ENCODE data around the gene TMEM94. TPM values are rescaled to one million over a fixed set of nuclear protein-coding genes. Genes with fewer than 3 reads are reported as not detected.
"Not testable (repeated sequence)": the region's sequence is repeated elsewhere in the genome, so short reads cannot be mapped to it uniquely, and the experiment has no call there.

Gene TMEM94
- total RNA-seq, 1 donor from 2014 or later, result 36.2 TPM

DNA sequence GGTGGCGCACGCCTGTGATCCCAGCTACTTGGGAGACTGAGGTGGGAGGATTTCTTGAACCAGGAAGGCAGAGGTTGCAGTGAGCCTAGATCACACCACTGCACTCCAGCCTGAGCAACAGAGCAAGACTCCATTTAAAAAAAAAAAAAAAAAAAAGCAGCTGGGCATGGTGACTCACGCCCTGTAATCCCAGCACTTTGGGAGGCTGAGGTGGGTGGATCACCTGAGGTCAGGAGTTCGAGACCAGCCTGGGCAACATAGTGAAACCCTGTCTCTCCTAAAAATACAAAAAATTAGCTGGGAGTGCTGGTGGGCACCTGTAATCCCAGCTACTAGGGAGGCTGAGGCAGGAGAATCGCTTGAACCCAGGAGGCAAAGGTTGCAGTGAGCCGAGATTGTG, 10.5 kb upstream of the TMEM94 start:
- not testable (repeated sequence) for ATAC-seq

DNA sequence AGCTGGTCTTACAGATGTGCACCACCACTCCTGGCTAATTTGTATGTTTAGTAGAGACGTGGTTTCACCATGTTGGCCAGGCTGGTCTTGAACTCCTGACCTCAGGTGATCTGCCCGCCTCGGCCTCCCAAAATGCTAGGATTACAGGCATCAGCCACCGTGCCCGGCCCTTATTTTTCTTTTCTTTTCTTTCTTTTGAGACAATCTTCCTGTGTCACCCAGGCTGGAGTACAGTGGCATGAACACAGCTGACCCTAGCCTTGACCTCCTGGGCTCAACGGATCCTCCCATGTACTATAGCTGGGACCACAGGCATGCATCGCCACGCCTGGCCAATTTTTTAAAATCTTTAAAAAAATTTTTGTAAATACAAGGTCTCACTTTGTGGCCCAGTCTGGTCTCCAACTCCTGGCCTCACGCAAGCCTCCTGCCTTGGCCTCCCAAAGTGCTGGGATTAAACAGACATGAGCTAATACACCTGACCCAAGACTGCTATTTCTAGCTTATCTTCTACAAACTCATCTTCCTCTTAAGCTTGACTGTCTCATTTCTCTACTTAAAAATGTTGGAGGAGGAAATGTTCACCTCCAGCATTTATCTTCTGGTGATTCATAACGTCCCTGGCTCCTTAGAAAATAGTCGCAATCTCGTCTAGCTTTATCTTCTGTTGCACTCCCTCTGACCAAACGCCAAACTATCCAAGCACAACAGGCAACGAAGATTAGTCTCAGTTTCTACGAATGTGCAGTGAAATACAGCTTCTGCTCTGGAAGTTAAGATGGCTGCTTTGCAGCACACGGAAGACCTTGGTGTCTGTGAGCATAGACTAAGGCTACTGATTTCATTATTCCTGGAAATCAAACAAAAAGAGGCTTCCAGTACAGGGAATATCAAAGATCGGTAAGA, 8.2 kb upstream of the TMEM94 start:
- no peak for ATAC-seq

DNA sequence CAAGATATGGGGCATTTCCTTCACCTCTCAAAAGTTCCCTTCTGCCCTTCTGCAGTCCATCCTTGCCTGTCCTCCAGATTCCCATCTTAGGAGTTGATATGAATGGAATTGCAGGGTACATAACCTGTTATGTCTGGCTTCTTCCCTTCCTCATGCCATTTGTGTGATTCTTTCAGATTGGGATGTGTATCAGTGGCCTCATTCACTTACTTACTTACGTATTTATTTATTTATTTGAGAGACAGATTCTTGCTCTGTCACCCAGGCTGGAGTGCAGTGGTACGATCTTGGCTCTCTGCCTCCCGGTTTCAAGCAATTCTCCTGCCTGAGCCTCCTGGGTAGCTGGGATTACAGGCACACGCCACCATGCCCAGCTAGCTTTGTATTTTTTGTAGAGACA, 6.2 kb upstream of the TMEM94 start:
- no peak for ATAC-seq

DNA sequence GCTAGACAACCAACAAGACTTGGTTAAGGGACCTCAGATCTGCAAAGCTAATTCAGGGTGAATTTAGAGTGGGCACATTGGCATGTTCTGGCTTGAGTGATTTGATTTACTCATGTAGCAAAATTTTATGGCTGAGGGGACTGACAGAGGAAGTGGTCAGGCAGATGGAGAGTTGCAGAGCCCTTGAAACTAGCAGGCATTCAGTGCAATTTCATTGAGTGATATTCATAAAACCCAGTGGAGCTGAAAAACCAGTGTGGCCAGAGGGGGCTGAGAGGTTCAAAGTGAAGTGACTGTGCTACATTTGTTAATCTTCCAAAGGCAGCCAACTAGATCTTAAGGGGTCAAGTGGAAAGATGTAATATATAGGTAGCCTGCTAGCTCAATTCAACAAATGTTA, 2.2 kb upstream of the TMEM94 start:
- no peak for ATAC-seq

DNA sequence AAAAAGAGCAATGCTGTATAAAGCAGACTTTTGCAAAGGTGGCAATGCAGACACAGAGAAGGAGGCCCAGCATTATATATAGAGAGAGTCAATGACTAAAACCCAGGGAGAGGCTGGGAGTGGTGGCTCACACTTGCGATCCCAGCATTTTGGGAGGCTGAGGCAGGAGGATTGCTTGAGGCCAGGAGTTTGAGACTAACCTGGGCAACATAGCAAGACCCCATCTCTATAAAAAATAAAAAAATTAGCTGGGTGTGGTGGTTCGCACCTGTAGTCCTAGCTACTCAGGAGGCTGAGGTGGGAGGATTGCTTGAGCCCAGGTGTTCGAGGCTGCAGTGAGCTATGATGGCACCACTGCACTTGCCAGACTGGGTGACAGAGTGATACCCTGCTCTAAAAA, 1.8 kb upstream of the TMEM94 start:
- not testable (repeated sequence) for ATAC-seq

DNA sequence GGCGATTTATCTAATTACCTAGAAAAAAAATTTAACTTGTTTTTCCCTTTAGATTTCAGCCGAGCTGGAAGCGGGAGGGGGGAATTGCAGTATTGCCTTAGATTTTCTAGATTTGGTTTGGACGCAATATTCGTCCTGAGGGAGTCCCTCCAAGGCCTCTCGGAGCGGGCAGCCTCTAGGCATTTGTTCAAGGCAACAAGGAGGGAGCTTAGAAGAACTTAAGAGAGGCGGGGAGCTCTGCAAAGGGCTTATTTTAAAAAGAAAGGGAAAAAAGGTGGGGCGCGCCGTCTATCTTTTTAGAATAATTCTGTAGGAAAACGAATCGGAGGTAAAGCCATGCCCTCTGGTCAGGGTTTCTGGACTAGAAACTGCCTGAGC, 407 bp upstream of the TMEM94 start:
- ATAC-seq, result no peak

DNA sequence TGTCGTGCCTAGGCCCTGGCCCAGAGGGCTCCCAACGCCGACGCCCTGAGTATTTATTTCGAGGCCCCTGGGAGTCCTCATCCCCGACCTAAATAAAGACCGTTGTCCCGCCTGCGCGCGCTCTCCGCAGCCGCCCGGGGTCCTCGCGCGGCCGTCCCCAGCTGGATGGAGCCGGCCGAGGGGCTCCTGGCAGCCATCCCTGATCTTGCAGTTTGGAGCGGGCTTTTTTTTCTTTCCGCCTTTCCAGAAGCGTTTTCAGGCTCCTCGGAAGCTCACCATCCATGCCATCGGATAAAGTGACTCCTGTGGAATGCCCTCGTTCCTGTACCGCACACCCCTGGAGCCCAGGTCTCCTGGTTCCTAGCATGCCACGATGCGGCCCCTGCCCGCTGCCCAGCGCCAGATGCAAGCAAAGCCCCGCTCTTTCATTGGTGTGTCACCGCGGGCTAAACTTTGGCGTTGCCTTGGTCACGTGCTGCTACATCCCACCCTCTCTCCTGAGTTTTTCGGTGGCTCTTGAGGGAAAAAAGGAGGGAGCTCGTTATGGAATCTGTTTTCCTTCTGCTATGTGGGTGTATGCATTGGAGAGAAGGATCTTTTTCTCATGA, 716 bp downstream of the TMEM94 start:
- no peak for ATAC-seq

DNA sequence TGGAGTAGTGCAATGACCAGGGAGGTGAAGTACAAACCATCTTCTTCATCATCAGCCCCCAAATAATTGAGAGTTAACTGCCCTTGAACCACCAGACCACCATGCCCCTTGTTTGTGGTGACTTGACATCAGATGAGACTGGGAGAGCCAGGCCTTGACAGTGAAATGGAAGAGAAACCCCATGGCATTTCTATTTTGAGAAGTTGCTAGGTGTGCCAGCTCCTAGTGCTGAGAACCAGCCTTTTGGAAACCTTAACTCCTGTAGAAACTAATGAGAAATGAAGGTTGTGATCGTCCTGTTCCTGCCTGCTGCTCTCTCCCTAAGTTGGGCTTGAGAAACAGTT, 2.8 kb downstream of the TMEM94 start:
- no peak for ATAC-seq

DNA sequence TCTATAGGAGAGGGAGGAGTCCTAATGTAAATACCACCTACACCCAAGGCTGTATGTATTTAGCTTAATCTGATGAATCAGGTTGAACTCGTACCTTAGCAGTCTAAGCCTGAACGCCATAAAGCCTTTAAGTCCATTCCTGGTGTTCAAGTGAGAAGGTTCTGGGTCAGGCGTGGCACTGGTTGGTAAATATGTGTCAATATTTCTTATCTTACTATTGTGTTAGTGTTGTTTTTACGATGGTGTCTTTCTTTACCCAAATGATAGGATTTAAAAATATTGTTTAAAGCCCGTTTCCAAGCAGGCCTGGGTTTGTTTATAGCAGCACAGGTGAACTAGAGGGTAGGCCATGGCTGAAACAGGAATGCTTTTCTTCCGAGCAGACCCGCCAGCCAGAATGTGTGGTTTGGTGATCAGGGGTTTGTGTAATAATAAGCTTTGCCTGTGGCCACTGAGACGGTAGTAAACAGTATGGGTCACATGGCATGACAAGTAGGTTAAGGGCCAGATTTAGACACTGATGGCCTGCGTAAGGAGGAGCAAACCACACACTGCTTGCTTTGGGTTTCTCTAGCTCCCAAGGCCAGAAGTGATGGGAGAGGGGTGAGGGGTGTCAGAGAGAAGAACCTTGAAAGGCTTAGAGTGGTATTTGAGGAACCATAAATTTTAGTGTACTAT, 3.3 kb downstream of the TMEM94 start:
- peak; percentile 89 for ATAC-seq

DNA sequence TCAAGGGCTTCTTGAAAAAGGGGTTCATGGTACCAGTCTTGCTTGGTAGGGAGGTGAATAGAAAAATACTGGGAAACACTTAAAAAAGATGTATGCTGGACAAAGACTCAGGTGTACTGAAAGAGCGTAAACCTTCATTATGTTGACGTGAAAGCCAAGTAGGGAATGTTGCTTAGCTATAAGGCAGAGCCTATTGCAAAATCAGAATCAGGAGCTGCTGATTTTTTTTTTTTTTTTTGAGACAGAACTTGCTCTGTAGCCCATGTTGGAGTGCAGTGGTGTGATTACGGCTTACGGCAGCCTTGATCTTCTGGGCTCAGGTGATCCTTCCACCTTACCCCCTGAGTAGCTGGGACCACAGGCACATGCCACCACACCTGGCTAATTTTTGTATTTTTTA, 3.9 kb downstream of the TMEM94 start:
- ATAC-seq, result no peak

DNA sequence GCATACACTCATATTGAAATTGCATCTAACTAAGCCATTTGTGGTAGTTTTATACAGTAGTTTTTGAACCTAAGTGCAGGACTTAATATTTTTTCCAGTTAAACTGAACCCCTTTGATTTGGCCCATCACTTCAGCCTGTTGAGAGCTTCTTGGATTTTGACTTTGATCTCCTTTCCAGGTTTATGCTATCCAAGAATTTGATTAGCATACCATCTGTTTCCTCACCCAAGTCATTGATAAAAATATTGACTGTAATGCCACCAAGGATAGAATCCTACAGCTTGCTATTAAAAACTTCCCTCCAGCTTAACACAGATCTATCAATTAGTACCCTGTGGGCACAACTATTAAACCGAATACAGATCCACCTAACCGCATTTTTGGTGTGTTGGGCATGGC, 7.2 kb downstream of the TMEM94 start:
- ATAC-seq, result no peak

DNA sequence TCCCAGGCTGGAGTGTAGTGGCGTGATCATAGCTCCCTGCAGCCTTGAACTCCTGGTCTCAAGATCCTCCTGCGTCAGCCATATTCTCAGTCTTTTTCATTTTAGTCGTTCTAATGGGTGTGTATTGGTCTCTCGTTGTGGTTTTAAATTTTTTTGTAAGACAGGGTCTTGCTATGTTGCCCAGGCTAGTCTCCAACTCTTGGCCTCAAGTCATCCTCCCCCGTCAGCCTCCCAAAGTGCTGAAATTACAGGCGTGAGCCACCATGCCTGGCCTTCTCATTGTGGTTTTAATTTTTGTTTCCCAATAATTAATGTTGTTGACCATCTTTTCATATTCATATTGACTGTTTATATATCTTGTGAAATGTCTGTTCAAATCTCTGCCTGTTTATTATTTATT, 8.6 kb downstream of the TMEM94 start:
- no peak for ATAC-seq

DNA sequence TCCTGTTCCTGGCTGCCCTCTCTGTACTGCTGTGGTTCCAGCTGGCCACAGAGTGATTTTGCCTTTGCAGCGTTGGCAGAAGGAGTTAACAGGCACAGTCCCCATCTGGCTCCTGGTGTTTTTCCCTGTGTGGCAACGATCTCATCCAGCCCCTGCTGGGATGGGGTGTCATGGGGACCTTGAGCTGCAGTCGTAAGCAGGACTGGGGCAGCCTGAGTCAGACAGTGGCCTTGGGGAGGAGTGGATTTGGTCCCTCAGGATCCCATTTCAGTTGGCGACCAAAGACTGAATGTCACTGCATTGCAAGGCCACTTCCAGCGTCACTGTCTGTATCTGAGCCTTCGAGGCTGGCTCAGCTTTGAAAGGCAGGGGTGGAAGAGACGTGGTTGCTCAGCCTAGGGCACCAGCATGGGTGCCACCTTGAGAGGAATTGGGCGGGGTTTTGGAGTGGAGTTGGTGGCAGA, 11.9 kb downstream of the TMEM94 start:
- peak; percentile 27 for ATAC-seq

DNA sequence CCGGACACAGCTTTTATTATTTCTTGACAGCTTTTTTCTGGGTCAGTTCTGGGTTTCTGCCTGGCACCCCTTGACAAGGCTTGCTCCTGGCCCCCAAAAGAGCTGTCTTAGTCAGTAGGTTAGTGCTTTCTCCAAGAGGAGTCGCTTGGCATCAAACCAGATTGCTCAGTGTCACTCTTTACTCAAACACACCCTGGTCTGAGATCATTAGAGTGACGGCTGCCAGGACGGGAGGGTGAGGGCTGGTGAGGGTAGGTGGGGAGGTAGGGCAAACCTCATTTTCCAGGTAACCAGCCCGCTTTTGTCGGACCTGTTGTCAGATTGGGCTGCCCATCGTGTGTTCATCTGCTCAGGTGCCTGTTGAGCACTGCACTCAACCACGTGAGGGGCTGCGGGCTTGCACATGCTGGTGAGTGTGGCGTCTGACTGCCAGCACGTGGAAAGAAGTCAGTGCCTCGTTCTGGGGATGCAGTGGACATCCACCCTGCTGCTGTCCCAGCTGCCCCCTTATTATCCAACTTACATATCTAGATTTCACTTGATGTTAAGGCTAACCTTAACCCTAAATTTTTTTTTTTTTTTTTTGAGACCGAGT, 12.4 kb downstream of the TMEM94 start:
- ATAC-seq, result peak; percentile 39

DNA sequence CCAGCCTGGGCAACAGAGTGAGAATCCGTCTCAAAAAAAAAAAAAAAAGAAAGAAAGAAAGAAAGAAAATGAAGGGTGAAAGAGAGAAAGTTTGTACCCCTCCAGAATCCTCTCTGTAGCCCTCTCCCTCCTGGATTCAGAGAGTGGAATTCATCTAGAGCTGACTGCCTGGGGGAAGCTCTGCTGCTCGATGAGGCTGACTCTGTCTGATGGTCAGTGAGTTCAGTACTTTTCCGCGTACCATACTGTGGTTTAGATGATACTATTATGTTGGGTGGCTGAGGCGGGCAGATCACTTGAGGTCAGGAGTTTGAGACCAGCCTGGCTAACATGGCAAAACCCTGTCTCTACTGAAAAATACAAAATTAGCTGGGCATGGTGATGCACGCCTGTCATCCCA, 14.8 kb downstream of the TMEM94 start:
- no peak for ATAC-seq

DNA sequence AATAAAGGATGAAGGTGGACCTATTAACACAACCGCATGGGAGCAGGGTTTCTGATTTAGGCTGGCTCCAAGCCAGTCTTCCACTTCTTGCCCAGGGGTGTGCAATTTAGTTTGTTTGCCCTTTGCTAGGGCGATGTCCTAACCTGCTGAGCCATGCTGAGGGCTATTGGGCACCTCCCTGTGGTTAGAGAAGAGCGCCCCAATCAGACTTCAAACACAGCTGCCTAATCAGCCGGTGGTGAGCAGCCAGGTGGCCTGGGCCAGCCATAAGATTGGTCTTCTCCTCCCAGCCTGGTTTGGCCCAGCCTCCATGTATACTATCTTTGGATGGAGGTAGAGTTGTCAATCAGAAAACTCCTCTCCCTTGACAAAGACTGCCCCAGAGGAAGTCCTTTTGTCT, 15.7 kb downstream of the TMEM94 start:
- peak; percentile 67 for ATAC-seq

DNA sequence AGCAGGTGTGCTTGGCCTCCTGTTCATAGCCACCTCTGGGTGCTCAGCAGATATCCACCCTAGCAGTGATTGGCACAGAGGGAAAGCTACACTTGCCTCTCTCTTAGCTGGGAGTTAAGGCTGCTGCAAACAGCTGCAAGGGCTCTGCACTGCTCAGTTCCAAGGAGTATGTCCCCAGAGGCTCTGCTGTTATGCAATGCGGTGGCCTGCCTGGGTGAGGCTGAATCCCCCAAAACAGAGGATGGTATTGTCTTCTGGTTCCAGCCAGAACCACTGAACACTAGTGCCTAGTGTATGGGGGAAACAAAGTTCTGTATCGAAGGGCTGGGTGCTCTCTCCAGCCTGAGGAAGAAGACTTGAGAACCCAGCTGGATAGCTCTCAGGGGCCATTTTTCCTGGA, 16.8 kb downstream of the TMEM94 start:
- no peak for ATAC-seq

DNA sequence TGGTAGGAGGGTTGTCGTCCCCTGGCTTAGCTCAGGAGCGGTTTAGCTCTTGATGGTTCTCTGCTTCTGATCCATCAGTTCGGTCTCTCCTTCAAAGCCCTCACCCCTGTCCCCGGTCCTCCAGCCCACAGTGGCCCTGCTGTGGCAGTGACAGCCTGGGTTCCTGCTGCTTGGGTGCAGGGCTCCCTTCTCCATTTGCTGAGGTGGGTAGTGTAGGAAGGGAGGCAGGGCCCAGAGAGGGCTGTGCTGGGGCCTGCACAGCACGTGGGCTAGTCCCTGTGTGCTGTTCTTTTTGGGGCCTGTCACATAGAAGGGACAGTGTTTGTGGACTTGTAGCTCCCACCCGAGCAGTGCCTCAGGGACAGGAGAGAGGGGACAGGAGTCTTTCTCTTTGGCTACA, 18.3 kb downstream of the TMEM94 start:
- ATAC-seq, result no peak

DNA sequence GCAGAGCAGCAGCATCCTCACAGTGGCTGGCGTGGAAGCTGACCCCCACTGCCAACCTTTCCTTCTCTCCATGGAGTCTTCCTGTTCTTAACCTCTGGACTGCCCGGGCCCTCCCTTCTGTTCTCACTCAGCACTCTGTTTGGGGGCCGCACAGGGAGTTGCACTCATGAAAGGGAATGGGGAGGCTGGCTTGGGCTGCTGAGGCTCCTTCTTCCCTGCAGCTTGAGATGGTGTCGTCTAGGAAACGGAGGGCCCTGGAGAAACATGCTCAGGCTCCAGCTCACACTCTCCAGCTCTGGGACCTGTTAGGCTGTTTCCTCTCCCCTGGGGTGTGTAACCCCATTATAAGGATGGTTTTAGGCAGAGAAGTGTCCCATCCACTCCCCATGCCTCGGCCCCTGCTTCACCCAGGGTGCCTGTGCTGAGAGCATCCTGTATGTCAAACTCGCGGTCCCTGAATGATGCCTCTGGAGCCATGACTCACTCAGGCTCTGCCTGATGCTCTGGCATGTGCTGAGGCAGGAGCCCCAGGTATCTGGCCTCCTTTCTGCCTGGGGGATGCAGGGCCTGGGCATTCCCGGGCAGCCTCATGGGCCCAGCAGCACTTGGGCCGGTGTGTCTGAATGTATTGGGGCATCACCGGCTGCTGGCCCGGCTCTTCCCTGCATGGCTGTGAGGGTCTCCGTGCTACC, 18.9 kb downstream of the TMEM94 start:
- ATAC-seq, result peak; percentile 18

DNA sequence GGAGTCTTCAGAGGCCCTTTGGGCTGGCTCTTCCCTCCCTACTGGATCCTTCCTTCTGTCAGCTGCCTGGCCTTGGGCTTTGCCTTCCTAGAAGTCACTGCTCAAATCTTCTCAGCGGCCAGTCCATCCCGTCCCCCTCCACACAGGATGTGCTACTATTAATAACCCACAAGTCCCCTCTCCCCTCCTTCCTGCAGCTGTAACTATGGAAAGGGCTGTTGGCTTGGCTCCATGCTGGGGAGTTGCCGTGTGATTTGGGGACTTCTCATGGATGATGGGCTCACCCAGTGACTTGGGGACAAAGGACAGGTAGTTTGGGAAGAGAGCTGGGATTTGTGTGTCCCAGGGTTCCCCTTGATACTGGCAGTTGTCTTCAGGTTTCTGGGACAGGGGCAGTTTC, 19.4 kb downstream of the TMEM94 start:
- no peak for ATAC-seq

DNA sequence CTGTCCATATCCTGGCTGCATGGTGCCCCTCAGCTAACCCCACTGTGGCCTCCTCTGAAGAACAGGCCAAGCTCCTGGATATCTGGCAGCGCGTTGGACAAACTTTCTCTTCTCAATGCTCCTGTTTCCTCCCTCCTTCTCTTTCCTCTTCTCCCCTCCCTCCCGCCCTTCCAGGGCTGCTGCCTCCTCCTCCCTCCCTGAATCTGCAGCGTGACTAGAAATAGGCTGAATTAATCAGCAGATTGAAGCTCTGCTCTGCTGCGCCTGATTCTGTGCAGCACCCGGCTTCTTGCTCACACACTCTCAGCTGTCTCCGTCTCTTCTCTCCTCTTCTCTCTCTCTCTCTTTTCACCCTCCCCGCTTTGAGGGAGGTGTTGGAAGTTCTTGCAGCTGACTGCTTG, 19.8 kb downstream of the TMEM94 start:
- no peak for ATAC-seq

DNA sequence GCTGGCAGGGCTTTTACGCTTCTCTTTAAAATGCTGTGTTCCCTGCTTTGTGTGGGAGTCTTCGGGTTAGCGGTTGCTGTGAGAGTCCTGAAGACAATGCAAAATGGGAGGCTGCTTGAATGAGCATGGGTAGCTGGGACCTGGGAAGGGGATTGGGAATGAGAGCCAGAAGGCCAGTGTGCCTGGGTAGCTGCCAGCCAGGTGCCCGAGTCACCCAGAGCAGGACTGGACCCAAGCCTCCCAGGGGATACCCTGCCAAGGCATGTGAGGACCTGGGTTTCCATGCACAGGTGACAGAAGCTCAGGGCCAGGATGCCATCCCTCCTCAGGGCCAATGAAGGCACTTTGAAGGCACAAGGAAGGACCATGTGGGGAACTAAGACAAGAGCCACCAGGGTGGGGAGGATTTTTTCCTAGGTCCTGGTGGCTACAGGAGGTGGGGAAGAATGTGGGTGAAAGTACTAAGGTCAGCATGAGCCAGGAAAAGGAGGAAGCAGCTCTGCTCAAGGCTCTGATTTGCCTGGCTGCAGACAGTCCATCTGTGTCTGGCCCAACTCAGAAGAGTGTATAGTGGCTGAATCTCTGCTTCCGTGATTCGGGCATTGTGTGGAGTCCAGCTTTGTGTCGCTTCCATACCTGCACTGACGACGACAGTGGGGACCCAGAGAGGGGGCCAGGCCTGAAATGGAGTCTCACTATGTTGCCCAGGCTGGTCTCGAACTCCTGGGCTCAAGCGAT, 20.5 kb downstream of the TMEM94 start:
- ATAC-seq, result no peak

Data from esophagus mucosa (tissue), 1 donor.